GM12875 (cell line): ENCODE measurements around the gene LRRC71.

ENCODE experiments used
- H3K4me3 ChIP-seq: one replicate; pipeline ENCODE4 v1.5.1; 2011; ENCODE audit warnings: low read depth, low read length, control low read depth
- CTCF ChIP-seq: IDR thresholded peaks from 2 replicates; pipeline ENCODE4 v1.5.1; 2011; ENCODE audit warnings: low read depth, mild to moderate bottlenecking, control low read depth, inconsistent platforms, low read length, moderate library complexity, borderline replicate concordance; ENCODE audit not compliant: insufficient read depth

Gene LRRC71

GRCh38 chr1:156929596-156930238 is 9.3 kb downstream of the LRRC71 start:
- no peak overlapping the region for H3K4me3 ChIP-seq
- TF ChIP-seq CTCF: no peak

GRCh38 chr1:156930483-156930882 is 10.1 kb downstream of the LRRC71 start:
- no peak for TF ChIP-seq CTCF
- no peak overlapping the region for H3K4me3 ChIP-seq

GRCh38 chr1:156931211-156931952 is 10.9 kb downstream of the LRRC71 start:
- TF ChIP-seq CTCF: no peak
- H3K4me3 ChIP-seq: no peak overlapping the region

GRCh38 chr1:156931974-156932710 is 11.7 kb downstream of the LRRC71 start:
- TF ChIP-seq CTCF: no peak
- no peak overlapping the region for H3K4me3 ChIP-seq

- H3K4me3 ChIP-seq: no peak overlapping the region
- no peak for TF ChIP-seq CTCF
Observed at GRCh38 chr1:156933136-156933535, 12.7 kb downstream of the LRRC71 start.

- no peak for TF ChIP-seq CTCF
- no peak overlapping the region for H3K4me3 ChIP-seq
Observed at GRCh38 chr1:156935505-156936128, 15.2 kb downstream of the LRRC71 start.

GRCh38 chr1:156936191-156936590 is 15.8 kb downstream of the LRRC71 start:
- no peak for TF ChIP-seq CTCF

More at GRCh38 chr1:156936191-156936590, 15.8 kb downstream of the LRRC71 start:
- no peak overlapping the region for H3K4me3 ChIP-seq
